ENCODE data around the gene MORN3.

DNA sequence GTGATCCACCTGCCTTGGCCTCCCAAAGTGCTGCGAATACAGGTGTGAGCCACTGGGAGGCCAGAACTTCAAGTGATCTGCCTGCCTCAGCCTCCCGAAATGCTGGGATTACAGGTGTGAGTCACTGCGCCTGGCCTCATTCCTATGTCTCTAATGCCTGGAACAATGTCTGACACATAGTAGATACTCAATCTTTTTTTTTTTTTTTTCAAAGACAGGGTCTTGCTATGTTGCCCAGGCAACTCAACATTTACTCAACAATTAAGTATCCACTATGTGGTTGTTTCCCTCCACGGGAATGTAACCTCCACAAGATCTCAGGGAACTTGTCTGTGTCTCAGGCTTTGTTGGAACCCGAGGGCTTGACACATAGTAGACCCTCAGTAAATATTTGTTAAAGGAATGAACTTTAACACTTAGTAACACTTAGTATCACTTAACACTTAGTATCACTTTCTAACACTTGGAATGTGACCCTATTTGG lies 40.1 kb upstream of the MORN3 start:
- TF ChIP-seq CTCF (IDR thresholded peaks at IDR 0.05; ENCODE audit: insufficient read depth, low read length) (no peak), POLR2AphosphoS5 (IDR thresholded peaks at IDR 0.05; ENCODE audit: low read depth) (no peak), REST (IDR thresholded peaks at IDR 0.05; ENCODE audit: insufficient replicate concordance, low read depth) (no peak), SPI1 (IDR thresholded peaks at IDR 0.05; ENCODE audit: borderline replicate concordance, low read depth) (no peak)

All from HL-60 (cell line).